Stomach smooth muscle (tissue), 2 donors: Measurements from ENCODE around the gene TMEM43.

ENCODE experiments used
- H3K27ac ChIP-seq: one replicate; pipeline ENCODE4 v1.7.0; 2013; ENCODE audit warnings: mild to moderate bottlenecking, low read length, inconsistent platforms
- H3K27me3 ChIP-seq, 2 donors: one replicate each; pipeline ENCODE4 v1.7.0; 2013; ENCODE audit warnings: low read length in 2 of 2; ENCODE audit not compliant: insufficient read depth in 2 of 2, control insufficient read depth in 1 of 2
- H3K36me3 ChIP-seq, 2 donors: one replicate each; pipeline ENCODE4 v1.7.0; 2013; ENCODE audit warnings: low read length in 2 of 2; ENCODE audit not compliant: control insufficient read depth in 2 of 2, insufficient read depth in 2 of 2
- H3K4me1 ChIP-seq: one replicate; pipeline ENCODE4 v1.7.0; 2013; ENCODE audit warnings: low read length; ENCODE audit not compliant: control insufficient read depth, insufficient read depth
- H3K4me3 ChIP-seq, 2 donors: one replicate each; pipeline ENCODE4 v1.7.0; 2013; ENCODE audit warnings: low read length in 2 of 2
- H3K9ac ChIP-seq, 2 donors: one replicate each; pipeline ENCODE4 v1.7.0; 2013; ENCODE audit warnings: low read length in 2 of 2, mild to moderate bottlenecking in 1 of 2
- H3K9me3 ChIP-seq, 2 donors: one replicate each; pipeline ENCODE4 v1.7.0; 2013; ENCODE audit warnings: low read length in 2 of 2; ENCODE audit not compliant: control insufficient read depth in 2 of 2
- donor health status: healthy.
- donor health status: Pancreatic carcinoma.

TMEM43 gene

GRCh38 chr3:14145236-14145635 is 20.4 kb downstream of the TMEM43 start:
- Histone ChIP-seq H3K4me1 (peaks cover 39% of the 10 kb centered on the region), H3K27ac (peak overlapping the region; percentile 90), H3K9me3 (no peaks in the 10 kb centered on the region), H3K9ac (peak overlapping the region in 1 of 2 donors; percentile 48), H3K4me3 (no peak overlapping the region), H3K27me3 (no peaks in the 10 kb centered on the region), H3K36me3 (peaks cover 38 to 41% of the 10 kb centered on the region in 2 donors)

DNA sequence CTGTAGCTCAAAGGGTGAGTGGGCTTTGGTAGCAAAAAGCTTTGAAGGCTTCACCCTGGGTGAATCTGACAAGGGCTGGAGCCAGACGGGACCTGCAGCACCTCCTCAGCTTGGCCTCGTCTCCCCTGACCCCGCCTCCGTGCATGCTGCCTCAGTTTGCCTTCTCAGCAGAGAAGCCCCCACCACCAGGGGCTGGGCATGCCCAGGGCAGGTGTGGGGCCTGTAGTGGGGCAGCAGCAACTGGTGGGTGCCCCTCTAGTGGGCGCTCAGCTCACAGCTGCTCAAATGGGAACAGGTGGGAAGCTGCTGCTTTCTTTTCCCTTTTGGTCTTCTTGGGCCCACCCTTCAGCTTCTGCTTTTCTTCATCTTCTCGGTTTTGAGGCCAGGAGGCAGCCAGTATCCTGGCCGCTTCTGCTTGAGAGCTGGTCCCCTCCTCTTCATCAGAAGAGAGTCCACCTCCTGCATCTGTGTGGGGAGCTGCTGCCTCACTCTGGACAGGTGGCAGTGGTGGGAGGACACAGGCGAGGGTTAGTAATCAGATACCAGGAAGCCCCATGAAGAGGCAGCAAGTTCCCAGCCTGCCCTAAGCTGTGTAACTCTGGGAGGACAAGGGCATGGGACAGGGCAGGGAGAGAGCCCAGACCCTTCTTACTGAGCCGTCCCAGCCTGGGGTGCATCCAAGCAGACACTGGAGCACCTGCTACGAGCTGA is 21.0 kb downstream of the TMEM43 start:
- H3K4me1 ChIP-seq = peaks cover 39% of the 10 kb centered on the region
- H3K9me3 ChIP-seq = no peaks in the 10 kb centered on the region
- H3K36me3 ChIP-seq = peaks cover 32 to 40% of the 10 kb centered on the region in 2 donors
- peak overlapping the region; percentile 90 for H3K27ac ChIP-seq
- no peak overlapping the region for H3K9ac ChIP-seq
- no peaks in the 10 kb centered on the region for H3K27me3 ChIP-seq
- H3K4me3 ChIP-seq = no peak overlapping the region

DNA sequence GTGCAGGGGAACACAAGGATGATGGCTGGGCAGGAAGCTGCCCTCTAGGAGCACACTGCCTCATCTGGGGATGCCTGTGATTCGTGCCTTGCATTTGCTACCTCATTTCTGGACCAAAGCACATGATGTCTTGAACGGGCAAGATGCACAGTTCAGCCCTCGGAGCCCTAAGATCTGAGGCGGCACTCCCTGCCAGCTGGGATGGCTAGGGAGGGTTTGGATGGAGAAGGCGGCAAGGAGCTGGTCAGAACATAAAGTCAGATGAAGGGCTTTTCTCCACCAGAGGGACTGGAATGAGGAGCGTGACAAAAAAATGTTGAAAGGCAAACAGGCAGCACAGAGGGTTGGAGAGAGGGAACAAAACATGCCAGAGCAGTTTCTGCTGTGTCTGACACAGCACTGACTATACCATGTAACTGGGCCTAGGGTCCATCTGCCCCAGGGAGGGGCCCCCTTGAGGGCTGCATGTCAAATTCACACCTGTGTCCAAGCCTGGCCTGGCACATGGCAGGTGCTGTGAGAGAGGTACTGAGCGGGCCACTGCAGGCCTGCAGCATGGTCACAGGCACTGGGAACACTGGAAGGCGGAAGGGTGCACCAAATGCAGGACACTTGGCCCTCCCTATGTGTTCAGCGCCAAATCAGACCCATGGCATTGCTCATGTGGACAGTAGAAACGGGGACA is 21.7 kb downstream of the TMEM43 start:
- Histone ChIP-seq H3K9ac (no peak overlapping the region), H3K4me3 (no peak overlapping the region), H3K27ac (peak overlapping the region; percentile 37), H3K36me3 (peaks cover 30 to 37% of the 10 kb centered on the region in 2 donors), H3K27me3 (no peaks in the 10 kb centered on the region), H3K4me1 (peaks cover 39% of the 10 kb centered on the region), H3K9me3 (no peaks in the 10 kb centered on the region)

- H3K36me3 ChIP-seq = peaks cover 26 to 36% of the 10 kb centered on the region in 2 donors
- H3K9ac ChIP-seq = no peak overlapping the region
- peaks cover 39% of the 10 kb centered on the region for H3K4me1 ChIP-seq
- no peak overlapping the region for H3K4me3 ChIP-seq
- no peaks in the 10 kb centered on the region for H3K27me3 ChIP-seq
- H3K9me3 ChIP-seq = no peaks in the 10 kb centered on the region
- peak overlapping the region; percentile 37 for H3K27ac ChIP-seq
These were observed 22.2 kb downstream of the TMEM43 start for GRCh38 chr3:14147066-14147435.

DNA sequence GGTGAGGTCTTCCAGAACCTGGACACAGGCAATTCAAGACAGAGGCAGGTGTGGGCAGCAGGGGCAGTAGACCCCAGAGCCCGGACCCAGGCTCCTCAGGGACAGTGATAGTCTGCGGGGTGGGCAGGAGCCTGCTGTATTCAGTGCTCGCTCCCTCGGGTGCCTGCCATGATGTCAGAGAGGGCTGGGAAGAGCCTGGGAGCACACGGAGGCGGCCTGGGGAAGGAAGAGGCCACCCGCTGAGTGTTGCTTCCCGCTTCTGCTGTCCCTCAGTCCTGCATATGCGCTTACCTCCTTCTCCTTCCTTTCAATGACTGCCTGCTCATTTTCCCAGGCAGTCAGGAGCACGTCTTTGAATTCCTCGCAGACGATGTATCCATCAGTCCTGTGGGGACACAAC is 22.8 kb downstream of the TMEM43 start:
- Histone ChIP-seq H3K9me3 (no peaks in the 10 kb centered on the region), H3K36me3 (peaks cover 23 to 38% of the 10 kb centered on the region in 2 donors), H3K4me3 (no peak overlapping the region), H3K27ac (peak overlapping the region; percentile 37), H3K9ac (no peak overlapping the region), H3K4me1 (peaks cover 39% of the 10 kb centered on the region), H3K27me3 (no peaks in the 10 kb centered on the region)

- H3K4me3 ChIP-seq = no peak overlapping the region
- H3K9ac ChIP-seq = no peak overlapping the region
- H3K27me3 ChIP-seq = no peaks in the 10 kb centered on the region
- H3K9me3 ChIP-seq = no peaks in the 10 kb centered on the region
- H3K27ac ChIP-seq = peak overlapping the region; percentile 37
- H3K36me3 ChIP-seq = peaks cover 26 to 44% of the 10 kb centered on the region in 2 donors
- peaks cover 37% of the 10 kb centered on the region for H3K4me1 ChIP-seq
These were observed 23.5 kb downstream of the TMEM43 start for GRCh38 chr3:14148041-14148985.

DNA sequence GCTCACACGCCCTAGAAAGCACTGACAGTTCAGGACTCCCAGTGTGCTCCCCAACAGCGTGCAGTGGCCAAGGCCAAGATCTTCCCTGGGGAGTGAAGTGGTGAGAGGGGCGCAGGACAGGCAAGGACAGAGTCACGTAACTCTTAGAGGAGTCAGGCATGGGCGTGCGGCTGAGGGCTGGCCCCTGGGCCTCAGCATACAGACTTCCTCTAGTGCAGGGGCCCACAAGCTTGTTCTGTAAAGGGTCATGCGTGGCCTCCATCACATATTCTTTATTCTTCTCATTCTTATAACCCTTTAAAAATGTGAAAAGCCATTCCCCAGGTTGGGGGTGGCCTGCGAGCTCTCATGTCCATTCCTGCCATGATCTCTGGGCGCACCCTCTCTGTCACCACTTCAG is 25.2 kb downstream of the TMEM43 start:
- Histone ChIP-seq H3K36me3 (peaks cover 39 to 55% of the 10 kb centered on the region in 2 donors), H3K27ac (no peak overlapping the region), H3K27me3 (no peaks in the 10 kb centered on the region), H3K4me1 (peaks cover 23% of the 10 kb centered on the region), H3K9ac (no peak overlapping the region), H3K4me3 (no peak overlapping the region), H3K9me3 (no peaks in the 10 kb centered on the region)

DNA sequence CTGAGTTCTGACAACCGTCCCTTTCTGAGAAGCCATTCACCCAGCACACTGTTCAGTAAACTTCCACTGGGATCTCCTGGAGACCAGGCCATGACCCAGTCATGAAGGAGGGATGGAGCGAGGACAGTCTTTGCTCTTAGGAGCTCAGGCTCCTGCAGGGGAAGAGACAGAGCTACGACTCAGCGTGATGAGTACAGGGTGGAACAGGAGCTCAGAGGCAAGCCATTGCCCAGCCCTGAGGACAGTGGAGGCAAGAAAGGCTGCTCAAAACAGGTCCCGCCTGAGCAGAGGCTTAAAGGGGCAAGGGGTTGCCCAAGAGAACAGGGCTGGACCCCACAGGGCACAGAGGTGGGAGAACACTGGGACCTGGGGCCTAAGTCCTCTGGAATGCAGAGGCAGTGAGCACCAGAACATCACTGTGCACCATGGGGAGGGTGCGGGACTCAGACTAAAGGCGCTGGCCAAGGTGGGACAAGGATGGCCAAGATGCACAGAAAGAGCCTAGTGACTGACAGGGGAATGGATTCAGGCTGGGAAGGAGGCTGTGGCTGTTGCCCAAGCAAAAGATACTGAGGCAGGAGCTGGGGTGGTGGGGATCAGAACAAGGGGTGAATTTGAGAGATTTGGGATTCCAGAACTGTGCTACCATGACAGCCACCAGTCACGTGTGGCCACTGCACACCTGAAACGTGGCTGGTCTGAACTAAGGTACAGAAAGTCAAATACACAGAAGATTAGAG is 25.8 kb downstream of the TMEM43 start:
- H3K9ac ChIP-seq = no peak overlapping the region
- H3K27me3 ChIP-seq = no peaks in the 10 kb centered on the region
- no peaks in the 10 kb centered on the region for H3K9me3 ChIP-seq
- H3K4me1 ChIP-seq = peaks cover 17% of the 10 kb centered on the region
- H3K36me3 ChIP-seq = peaks cover 37 to 55% of the 10 kb centered on the region in 2 donors
- no peak overlapping the region for H3K4me3 ChIP-seq
- no peak overlapping the region for H3K27ac ChIP-seq

DNA sequence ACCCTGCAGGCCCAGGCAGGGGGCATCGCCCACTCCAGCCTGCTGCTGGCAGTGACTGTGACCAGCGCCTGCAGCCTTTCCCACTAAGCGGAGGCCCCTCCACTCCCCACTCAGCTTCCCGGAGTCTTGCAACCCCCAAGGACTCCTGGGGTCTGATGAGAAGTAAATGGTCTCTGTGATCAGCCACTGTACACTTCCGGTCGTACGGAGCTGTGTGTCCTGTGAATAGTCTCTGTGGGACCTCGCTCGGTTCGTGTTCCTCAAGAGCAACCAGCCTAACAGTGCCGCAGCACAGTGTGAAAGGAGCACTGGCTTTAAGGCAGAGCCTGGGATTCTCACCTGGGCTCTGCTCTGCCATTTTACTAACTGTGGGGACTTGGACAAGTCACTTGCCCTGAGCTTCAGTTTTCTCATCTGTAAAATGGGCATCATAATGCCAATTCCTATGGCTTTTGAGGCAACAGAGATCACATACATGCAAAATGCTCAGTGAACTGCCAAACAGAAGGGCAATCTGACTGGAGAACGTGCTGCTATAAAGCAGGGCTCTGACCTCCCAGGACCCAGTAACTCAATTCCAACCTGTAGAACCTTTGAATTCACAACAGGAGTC is 26.7 kb downstream of the TMEM43 start:
- peaks cover 8% of the 10 kb centered on the region for H3K4me1 ChIP-seq
- no peak overlapping the region for H3K4me3 ChIP-seq
- H3K9me3 ChIP-seq = no peaks in the 10 kb centered on the region
- H3K27me3 ChIP-seq = no peaks in the 10 kb centered on the region
- no peak overlapping the region for H3K9ac ChIP-seq
- no peak overlapping the region for H3K27ac ChIP-seq
- H3K36me3 ChIP-seq = peaks cover 36 to 56% of the 10 kb centered on the region in 2 donors
